ENCODE data around the gene DKK1. TPM values are rescaled to one million over a fixed set of nuclear protein-coding genes. Genes with fewer than 3 reads are reported as not detected.

The DKK1 gene
- total and polyA plus RNA-seq, 2 of the 13 experiments (the other 11 are each of a cell fraction or from before 2014, with no cell fraction given) = 123 to 262 TPM

DNA sequence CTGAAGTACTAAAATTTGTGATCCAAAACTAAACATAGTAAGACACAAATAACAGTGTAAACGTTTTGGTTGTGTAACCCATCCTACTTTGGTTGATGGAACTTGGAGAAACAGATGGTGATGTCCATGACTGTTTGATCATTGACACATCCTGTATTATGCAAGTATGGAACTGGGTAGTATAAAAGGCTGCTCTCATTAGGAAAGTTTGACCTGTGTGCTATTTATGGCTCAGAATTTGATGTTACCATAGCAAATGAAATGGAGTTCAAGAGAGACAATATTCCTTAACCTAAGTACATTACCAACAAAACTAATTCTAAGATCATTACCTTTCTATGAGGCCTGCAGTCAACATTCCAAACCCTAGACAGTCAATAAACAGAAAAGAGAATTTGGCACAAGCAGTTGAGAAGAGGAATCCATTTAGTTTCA, 39.9 kb downstream of the DKK1 start (continued):
- TF ChIP-seq, protein P1, sequence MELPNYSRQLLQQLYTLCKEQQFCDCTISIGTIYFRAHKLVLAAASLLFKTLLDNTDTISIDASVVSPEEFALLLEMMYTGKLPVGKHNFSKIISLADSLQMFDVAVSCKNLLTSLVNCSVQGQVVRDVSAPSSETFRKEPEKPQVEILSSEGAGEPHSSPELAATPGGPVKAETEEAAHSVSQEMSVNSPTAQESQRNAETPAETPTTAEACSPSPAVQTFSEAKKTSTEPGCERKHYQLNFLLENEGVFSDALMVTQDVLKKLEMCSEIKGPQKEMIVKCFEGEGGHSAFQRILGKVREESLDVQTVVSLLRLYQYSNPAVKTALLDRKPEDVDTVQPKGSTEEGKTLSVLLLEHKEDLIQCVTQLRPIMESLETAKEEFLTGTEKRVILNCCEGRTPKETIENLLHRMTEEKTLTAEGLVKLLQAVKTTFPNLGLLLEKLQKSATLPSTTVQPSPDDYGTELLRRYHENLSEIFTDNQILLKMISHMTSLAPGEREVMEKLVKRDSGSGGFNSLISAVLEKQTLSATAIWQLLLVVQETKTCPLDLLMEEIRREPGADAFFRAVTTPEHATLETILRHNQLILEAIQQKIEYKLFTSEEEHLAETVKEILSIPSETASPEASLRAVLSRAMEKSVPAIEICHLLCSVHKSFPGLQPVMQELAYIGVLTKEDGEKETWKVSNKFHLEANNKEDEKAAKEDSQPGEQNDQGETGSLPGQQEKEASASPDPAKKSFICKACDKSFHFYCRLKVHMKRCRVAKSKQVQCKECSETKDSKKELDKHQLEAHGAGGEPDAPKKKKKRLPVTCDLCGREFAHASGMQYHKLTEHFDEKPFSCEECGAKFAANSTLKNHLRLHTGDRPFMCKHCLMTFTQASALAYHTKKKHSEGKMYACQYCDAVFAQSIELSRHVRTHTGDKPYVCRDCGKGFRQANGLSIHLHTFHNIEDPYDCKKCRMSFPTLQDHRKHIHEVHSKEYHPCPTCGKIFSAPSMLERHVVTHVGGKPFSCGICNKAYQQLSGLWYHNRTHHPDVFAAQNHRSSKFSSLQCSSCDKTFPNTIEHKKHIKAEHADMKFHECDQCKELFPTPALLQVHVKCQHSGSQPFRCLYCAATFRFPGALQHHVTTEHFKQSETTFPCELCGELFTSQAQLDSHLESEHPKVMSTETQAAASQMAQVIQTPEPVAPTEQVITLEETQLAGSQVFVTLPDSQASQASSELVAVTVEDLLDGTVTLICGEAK (IDR thresholded peaks at IDR 0.05) = no peak
- TF ChIP-seq, protein P1 (CRISPR knock-in tag; IDR thresholded peaks at IDR 0.05) = no peak
- TF ChIP-seq, protein P2, sequence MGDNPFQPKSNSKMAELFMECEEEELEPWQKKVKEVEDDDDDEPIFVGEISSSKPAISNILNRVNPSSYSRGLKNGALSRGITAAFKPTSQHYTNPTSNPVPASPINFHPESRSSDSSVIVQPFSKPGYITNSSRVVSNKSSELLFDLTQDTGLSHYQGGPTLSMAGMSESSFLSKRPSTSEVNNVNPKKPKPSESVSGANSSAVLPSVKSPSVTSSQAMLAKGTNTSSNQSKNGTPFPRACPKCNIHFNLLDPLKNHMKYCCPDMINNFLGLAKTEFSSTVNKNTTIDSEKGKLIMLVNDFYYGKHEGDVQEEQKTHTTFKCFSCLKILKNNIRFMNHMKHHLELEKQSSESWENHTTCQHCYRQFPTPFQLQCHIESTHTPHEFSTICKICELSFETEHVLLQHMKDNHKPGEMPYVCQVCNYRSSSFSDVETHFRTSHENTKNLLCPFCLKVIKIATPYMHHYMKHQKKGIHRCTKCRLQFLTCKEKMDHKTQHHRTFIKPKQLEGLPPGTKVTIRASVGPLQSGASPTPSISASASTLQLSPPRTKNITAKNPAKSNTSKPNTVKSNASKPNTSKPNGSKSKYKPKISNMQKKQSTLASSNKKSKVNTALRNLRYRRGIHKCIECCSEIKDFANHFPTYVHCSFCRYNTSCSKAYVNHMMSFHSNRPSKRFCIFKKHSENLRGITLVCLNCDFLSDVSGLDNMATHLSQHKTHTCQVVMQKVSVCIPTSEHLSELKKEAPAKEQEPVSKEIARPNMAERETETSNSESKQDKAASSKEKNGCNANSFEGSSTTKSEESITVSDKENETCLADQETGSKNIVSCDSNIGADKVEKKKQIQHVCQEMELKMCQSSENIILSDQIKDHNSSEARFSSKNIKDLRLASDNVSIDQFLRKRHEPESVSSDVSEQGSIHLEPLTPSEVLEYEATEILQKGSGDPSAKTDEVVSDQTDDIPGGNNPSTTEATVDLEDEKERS (CRISPR knock-in tag; IDR thresholded peaks at IDR 0.05) = no peak
- TF ChIP-seq ZNF251 (CRISPR knock-in tag; IDR thresholded peaks at IDR 0.05) = no peak
- TF ChIP-seq ZNF589 (CRISPR knock-in tag; conservative IDR thresholded peaks at IDR 0.05) = no peak
- no peak for TF ChIP-seq CCDC6 (CRISPR knock-in tag; IDR thresholded peaks at IDR 0.05)
- no peak for TF ChIP-seq IKZF4 (CRISPR knock-in tag; IDR thresholded peaks at IDR 0.05; ENCODE audit: borderline replicate concordance, low read depth, not compliant biosample characterization)
- no peak for TF ChIP-seq ZNF577 (CRISPR knock-in tag; IDR thresholded peaks at IDR 0.05; ENCODE audit: borderline replicate concordance, low read depth)
- TF ChIP-seq, protein P3, sequence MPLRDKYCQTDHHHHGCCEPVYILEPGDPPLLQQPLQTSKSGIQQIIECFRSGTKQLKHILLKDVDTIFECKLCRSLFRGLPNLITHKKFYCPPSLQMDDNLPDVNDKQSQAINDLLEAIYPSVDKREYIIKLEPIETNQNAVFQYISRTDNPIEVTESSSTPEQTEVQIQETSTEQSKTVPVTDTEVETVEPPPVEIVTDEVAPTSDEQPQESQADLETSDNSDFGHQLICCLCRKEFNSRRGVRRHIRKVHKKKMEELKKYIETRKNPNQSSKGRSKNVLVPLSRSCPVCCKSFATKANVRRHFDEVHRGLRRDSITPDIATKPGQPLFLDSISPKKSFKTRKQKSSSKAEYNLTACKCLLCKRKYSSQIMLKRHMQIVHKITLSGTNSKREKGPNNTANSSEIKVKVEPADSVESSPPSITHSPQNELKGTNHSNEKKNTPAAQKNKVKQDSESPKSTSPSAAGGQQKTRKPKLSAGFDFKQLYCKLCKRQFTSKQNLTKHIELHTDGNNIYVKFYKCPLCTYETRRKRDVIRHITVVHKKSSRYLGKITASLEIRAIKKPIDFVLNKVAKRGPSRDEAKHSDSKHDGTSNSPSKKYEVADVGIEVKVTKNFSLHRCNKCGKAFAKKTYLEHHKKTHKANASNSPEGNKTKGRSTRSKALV (CRISPR knock-in tag; IDR thresholded peaks at IDR 0.05) = no peak
- TF ChIP-seq, protein P4, sequence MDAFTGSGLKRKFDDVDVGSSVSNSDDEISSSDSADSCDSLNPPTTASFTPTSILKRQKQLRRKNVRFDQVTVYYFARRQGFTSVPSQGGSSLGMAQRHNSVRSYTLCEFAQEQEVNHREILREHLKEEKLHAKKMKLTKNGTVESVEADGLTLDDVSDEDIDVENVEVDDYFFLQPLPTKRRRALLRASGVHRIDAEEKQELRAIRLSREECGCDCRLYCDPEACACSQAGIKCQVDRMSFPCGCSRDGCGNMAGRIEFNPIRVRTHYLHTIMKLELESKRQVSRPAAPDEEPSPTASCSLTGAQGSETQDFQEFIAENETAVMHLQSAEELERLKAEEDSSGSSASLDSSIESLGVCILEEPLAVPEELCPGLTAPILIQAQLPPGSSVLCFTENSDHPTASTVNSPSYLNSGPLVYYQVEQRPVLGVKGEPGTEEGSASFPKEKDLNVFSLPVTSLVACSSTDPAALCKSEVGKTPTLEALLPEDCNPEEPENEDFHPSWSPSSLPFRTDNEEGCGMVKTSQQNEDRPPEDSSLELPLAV (CRISPR knock-in tag; conservative IDR thresholded peaks at IDR 0.05; ENCODE audit: low read depth) = no peak
- TF ChIP-seq ZNF644 (CRISPR knock-in tag; IDR thresholded peaks at IDR 0.05; ENCODE audit: low read depth) = peak; percentile 99
- no peak for TF ChIP-seq TAF1 (CRISPR knock-in tag; IDR thresholded peaks at IDR 0.05)
- TF ChIP-seq ZNF350 (CRISPR knock-in tag; IDR thresholded peaks at IDR 0.05; ENCODE audit: borderline replicate concordance, low read depth) = no peak
- no peak for TF ChIP-seq MEIS1 (CRISPR knock-in tag; IDR thresholded peaks at IDR 0.05; ENCODE audit: borderline replicate concordance)

Measured in HepG2 (cell line).